Pancreas (tissue), 10 donors: ENCODE data around the gene SFTA2. TPM values are rescaled to one million over a fixed set of nuclear protein-coding genes. Genes with fewer than 3 reads are reported as not detected.

Experiments
- ATAC-seq, 4 donors: fragments of 200-7000 bp; cut with Tn5 transposase; one replicate each; pipeline versions ENCODE4 v1.8.0 to v1.9.1; 2020; ENCODE audit warnings: mild to moderate bottlenecking in 4 of 4, moderate library complexity in 4 of 4
- DNase-seq, 6 donors: peaks; one replicate each; pipeline ENCODE4 v3.0.0-alpha.2; 2020
- FAIRE-seq: peaks from 2 replicates; lab custom pipeline; 2012; peaks lifted over from hg19 to GRCh38; lab: Jason Lieb, UNC
- H3K27ac ChIP-seq, 4 donors: fragments of 200-600 bp; sonication (generic); 1 replicate in 3 of 4; 2 replicates in 1 of 4; pipeline versions ENCODE4 v1.5.0 to v1.8.0; 2020
- H3K27me3 ChIP-seq, 4 donors: fragments of 200-600 bp; one replicate each; pipeline ENCODE4 v1.8.0; 2021
- H3K36me3 ChIP-seq, 3 donors: fragments of 200-600 bp; sonication (generic) in 1 of 3; one replicate each; pipeline versions ENCODE4 v1.5.0 to v1.8.0; 2020 to 2021
- H3K4me1 ChIP-seq, 3 donors: fragments of 200-600 bp; one replicate each; pipeline ENCODE4 v1.8.0; 2021
- H3K4me3 ChIP-seq, 4 donors: fragments of 200-600 bp; sonication (generic) in 2 of 4; one replicate each; pipeline versions ENCODE4 v1.5.0 to v1.8.0; 2020 to 2021
- H3K9me3 ChIP-seq, 4 donors: fragments of 200-600 bp; one replicate each; pipeline ENCODE4 v1.8.0; 2021
- CTCF ChIP-seq, 4 donors: fragments of 200-600 bp; sonication (generic) in 3 of 4; IDR thresholded peaks; one replicate each; pipeline versions ENCODE4 v1.5.0 to v1.8.0; 2021; ENCODE audit warnings: antibody characterized with exemption in 4 of 4
- WGBS, 2 donors: extraction: QIAGEN DNeasy Blood & Tissue Kit; methylation state at CpG; one replicate each; pipeline ENCODE4 v1.1.7; 2013; 5-methylcytosine and 5-hydroxymethylcytosine counted together
- intact Hi-C, 3 donors: fragments of 100-400 bp; cut with DNase I; formaldehyde crosslinking; loops; one replicate each; pipeline versions ENCODE4 v1.11.1 to v1.14.2; 2022
- polyA plus RNA-seq, 2 donors: library from polyadenylated mRNA; stranded (reverse); fragments of 200-250 nt; gene quantifications; one replicate each; pipeline ENCODE4 v1.2.3, GENCODE V29; 2013
- total RNA-seq, 6 donors: library from RNA; stranded (reverse); fragmentation: NEBNext Ultra II Directional in 4 of 6; extraction: Animal tissue kit (Norgen Biotek cat#: 25700) in 4 of 6; gene quantifications; one replicate each; pipeline versions ENCODE4 v1.2.1 to v1.2.4, GENCODE V29; 2021 to 2023
- donor health status: healthy with polysubstance abuse.
- donor health status: DM: no; HTN: no; CAD: no; lungs with moderate emphysema.
- donor health status: DM: no; HTN: no; CAD: no.
- donor health status: control.
- donor health status: control.
- donor health status: Bipolar disorder and iron deficiency.
- donor health status: DM: yes; HTN: yes; CAD: no.
- donor health status: DM: no; HTN: no; CAD: no.
- donor health status: DM: no; HTN: no; CAD: no.
- donor health status: DM: yes; HTN: yes; CAD: no.

SFTA2 gene
- total and polyA plus RNA-seq, 8 donors = 0.83 to 22.9 (median 3.1) TPM

GRCh38 chr6:30964075-30964474 is 32.1 kb upstream of the SFTA2 start:
- H3K9me3 ChIP-seq = no peaks in the 10 kb centered on the region
- no peak overlapping the region for H3K4me3 ChIP-seq
- no peaks in the 10 kb centered on the region for H3K4me1 ChIP-seq
- ATAC-seq = peak in 1 of 4 donors; percentile 12
- TF ChIP-seq CTCF (IDR thresholded peaks at IDR 0.05) = no peak
- peaks cover 0 to 4% (median 0%) of the 10 kb centered on the region in 4 donors for H3K27me3 ChIP-seq
- FAIRE-seq = no peak
- no peak for DNase-seq
- WGBS, 2 donors = 86 to 100% methylated on average over 4 of the region's 4 CpGs
- no peak overlapping the region for H3K27ac ChIP-seq
- intact Hi-C loops = no loop called here
- H3K36me3 ChIP-seq = no peaks in the 10 kb centered on the region

- ATAC-seq (peak; percentile 47 to 80 (median 68)), DNase-seq (peak in 1 of 6 donors; percentile 47), FAIRE-seq (no peak)
- intact Hi-C loops = no loop called here
- Histone ChIP-seq H3K9me3 (no peaks in the 10 kb centered on the region), H3K4me3 (no peak overlapping the region), H3K4me1 (no peaks in the 10 kb centered on the region), H3K27ac (no peak overlapping the region), H3K27me3 (peaks cover 0 to 4% (median 0%) of the 10 kb centered on the region in 4 donors), H3K36me3 (no peaks in the 10 kb centered on the region)
- TF ChIP-seq CTCF (IDR thresholded peaks at IDR 0.05) = no peak
- 56% methylated on average over 6 of the region's 6 CpGs for WGBS, 2 donors
These were observed 31.7 kb upstream of the SFTA2 start for GRCh38 chr6:30963641-30964040.

GRCh38 chr6:30962716-30963115 is 30.7 kb upstream of the SFTA2 start:
- Histone ChIP-seq H3K4me3 (no peak overlapping the region), H3K36me3 (no peaks in the 10 kb centered on the region), H3K27ac (no peak overlapping the region), H3K9me3 (no peaks in the 10 kb centered on the region), H3K27me3 (peaks cover 0 to 4% (median 0%) of the 10 kb centered on the region in 4 donors), H3K4me1 (no peaks in the 10 kb centered on the region)
- no peak for TF ChIP-seq CTCF (IDR thresholded peaks at IDR 0.05)
- FAIRE-seq (no peak), ATAC-seq (no peak), DNase-seq (no peak)
- intact Hi-C loops = no loop called here

GRCh38 chr6:30960907-30961673 is 29.1 kb upstream of the SFTA2 start:
- Histone ChIP-seq H3K36me3 (no peaks in the 10 kb centered on the region), H3K27ac (no peak overlapping the region), H3K27me3 (peaks cover 0 to 4% (median 0%) of the 10 kb centered on the region in 4 donors), H3K9me3 (no peaks in the 10 kb centered on the region), H3K4me3 (no peak overlapping the region), H3K4me1 (peaks cover 0 to under 1% (median 0%) of the 10 kb centered on the region in 3 donors)
- no peak for ATAC-seq
- intact Hi-C loops = no loop called here
- WGBS, 2 donors = 61 to 64% methylated on average over 9 of the region's 9 CpGs
- TF ChIP-seq CTCF (IDR thresholded peaks at IDR 0.05) = no peak
- no peak for DNase-seq
- no peak for FAIRE-seq

- no peak overlapping the region for H3K27ac ChIP-seq
- peaks cover 0 to 4% (median 0%) of the 10 kb centered on the region in 4 donors for H3K27me3 ChIP-seq
- DNase-seq (no peak), FAIRE-seq (no peak), ATAC-seq (no peak)
- no peaks in the 10 kb centered on the region for H3K9me3 ChIP-seq
- no peaks in the 10 kb centered on the region for H3K36me3 ChIP-seq
- H3K4me1 ChIP-seq = peaks cover 0 to 3% (median 0%) of the 10 kb centered on the region in 3 donors
- H3K4me3 ChIP-seq = no peak overlapping the region
- WGBS, 2 donors = 86 to 93% methylated on average over 2 of the region's 2 CpGs
- intact Hi-C loops = no loop called here
- TF ChIP-seq CTCF (IDR thresholded peaks at IDR 0.05) = no peak
These were observed 25.7 kb upstream of the SFTA2 start for GRCh38 chr6:30957716-30958115.
